Spleen (tissue), 7 donors: ENCODE measurements around the gene TRPM7.

Source experiments
- POLR2A ChIP-seq, 3 donors: fragments of 450-650 bp; IDR thresholded peaks; one replicate each; pipeline ENCODE4 v1.5.1; 2017; ENCODE audit warnings: antibody characterized with exemption in 3 of 3, mild to moderate bottlenecking in 1 of 3
- TF ChIP-seq, protein P1 (sequence below), 11 experiments: fragments of 200-600 bp in 7 of 11; fragments of 450-650 bp in 4 of 11; sonication (generic) in 4 of 11; IDR thresholded peaks in 8 of 11; conservative IDR thresholded peaks in 3 of 11; 1 replicate in 7 of 11; 2 replicates in 4 of 11; pipeline versions ENCODE4 v1.4.0 to v1.8.0; 2016 to 2021; ENCODE audit warnings: antibody characterized with exemption in 11 of 11, inconsistent platforms in 4 of 11, mild to moderate bottlenecking in 1 of 11
- donor health status: DM: no; HTN: no; CAD: no; lungs with moderate emphysema.
- donor health status: DM: no; HTN: no; CAD: no.
- donor health status: DM: no; HTN: no; CAD: no.

DNA sequence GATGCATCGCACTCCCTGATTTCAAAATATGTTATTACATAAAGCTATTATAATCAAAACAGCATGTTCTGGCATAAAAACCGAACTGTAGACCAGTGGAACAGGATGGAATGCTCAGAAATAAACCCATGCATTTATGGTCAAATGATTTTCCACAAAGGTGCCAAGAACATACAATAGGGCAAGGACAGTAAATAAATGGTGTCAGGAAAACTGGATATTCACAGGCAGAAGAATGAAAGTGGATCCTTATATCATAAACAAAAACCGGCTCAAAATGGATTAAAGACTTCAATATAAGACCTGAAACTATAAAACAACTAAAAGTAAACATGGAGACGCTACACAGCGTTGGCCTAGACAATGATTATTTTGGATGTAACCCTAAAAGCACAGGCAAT lies 162.7 kb downstream of the TRPM7 start:
- TF ChIP-seq, protein P1, sequence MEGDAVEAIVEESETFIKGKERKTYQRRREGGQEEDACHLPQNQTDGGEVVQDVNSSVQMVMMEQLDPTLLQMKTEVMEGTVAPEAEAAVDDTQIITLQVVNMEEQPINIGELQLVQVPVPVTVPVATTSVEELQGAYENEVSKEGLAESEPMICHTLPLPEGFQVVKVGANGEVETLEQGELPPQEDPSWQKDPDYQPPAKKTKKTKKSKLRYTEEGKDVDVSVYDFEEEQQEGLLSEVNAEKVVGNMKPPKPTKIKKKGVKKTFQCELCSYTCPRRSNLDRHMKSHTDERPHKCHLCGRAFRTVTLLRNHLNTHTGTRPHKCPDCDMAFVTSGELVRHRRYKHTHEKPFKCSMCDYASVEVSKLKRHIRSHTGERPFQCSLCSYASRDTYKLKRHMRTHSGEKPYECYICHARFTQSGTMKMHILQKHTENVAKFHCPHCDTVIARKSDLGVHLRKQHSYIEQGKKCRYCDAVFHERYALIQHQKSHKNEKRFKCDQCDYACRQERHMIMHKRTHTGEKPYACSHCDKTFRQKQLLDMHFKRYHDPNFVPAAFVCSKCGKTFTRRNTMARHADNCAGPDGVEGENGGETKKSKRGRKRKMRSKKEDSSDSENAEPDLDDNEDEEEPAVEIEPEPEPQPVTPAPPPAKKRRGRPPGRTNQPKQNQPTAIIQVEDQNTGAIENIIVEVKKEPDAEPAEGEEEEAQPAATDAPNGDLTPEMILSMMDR (IDR thresholded peaks at IDR 0.05 in 8 of 11, conservative IDR thresholded peaks at IDR 0.05 in 3 of 11): no peak
- no peak for TF ChIP-seq POLR2A (IDR thresholded peaks at IDR 0.05)
